GM12878 (cell line): ENCODE data around the gene EEF1E1. TPM values are rescaled to one million over a fixed set of nuclear protein-coding genes. Genes with fewer than 3 reads are reported as not detected.
A peak's percentile ranks its signal among the peaks of the same experiment; 100 is the strongest.

Experiments used
- BACH1 ChIP-seq: fragments of 450-650 bp; IDR thresholded peaks from 2 replicates; pipeline ENCODE4 v1.6.1; 2017; ENCODE audit warnings: mild to moderate bottlenecking, borderline replicate concordance
- CHD1 ChIP-seq: IDR thresholded peaks from 2 replicates; pipeline ENCODE4 v1.6.1; 2012; ENCODE audit warnings: low read depth, low read length, improper control_type of control experiment
- CTCF ChIP-seq, 3 experiments: IDR thresholded peaks in 2 of 3; conservative IDR thresholded peaks in 1 of 3; 2 replicates each; pipeline ENCODE4 v1.5.1; 2011; ENCODE audit warnings: low read depth in 3 of 3, low read length in 3 of 3, mild to moderate bottlenecking in 3 of 3, control low read depth in 2 of 3, moderate library complexity in 2 of 3, inconsistent platforms in 1 of 3, mixed read lengths in 1 of 3; ENCODE audit not compliant: control insufficient read depth in 2 of 3, insufficient read depth in 1 of 3; ENCODE audit errors: extremely low read depth in 1 of 3
- ESRRA ChIP-seq: IDR thresholded peaks from 2 replicates; pipeline ENCODE4 v1.6.1; 2012; ENCODE audit warnings: mild to moderate bottlenecking, low read length, improper control_type of control experiment
- JUNB ChIP-seq: IDR thresholded peaks from 2 replicates; pipeline ENCODE4 v1.6.1; 2016; ENCODE audit warnings: antibody characterized with exemption, mild to moderate bottlenecking
- KLF5 ChIP-seq: fragments of 450-650 bp; IDR thresholded peaks from 2 replicates; pipeline ENCODE4 v1.6.1; 2014; ENCODE audit warnings: mild to moderate bottlenecking; ENCODE audit not compliant: partially characterized antibody
- MLLT1 ChIP-seq: fragments of 450-650 bp; IDR thresholded peaks from 2 replicates; pipeline ENCODE4 v1.6.1; 2016; ENCODE audit warnings: mild to moderate bottlenecking
- MXI1 ChIP-seq: fragments of 150-350 bp; IDR thresholded peaks from 2 replicates; pipeline ENCODE4 v1.6.1; 2011; ENCODE audit warnings: low read depth, mild to moderate bottlenecking, inconsistent platforms, low read length, improper control_type of control experiment
- NKRF ChIP-seq: fragments of 450-650 bp; conservative IDR thresholded peaks from 2 replicates; pipeline ENCODE4 v1.6.1; 2017; ENCODE audit warnings: mild to moderate bottlenecking, moderate library complexity
- NR2F1 ChIP-seq: fragments of 450-650 bp; conservative IDR thresholded peaks from 2 replicates; pipeline ENCODE4 v1.6.1; 2017; ENCODE audit warnings: mild to moderate bottlenecking
- PAX8 ChIP-seq: fragments of 450-650 bp; IDR thresholded peaks from 2 replicates; pipeline ENCODE4 v1.6.1; 2017; ENCODE audit warnings: mild to moderate bottlenecking, moderate library complexity
- TAF1 ChIP-seq: IDR thresholded peaks from 2 replicates; pipeline ENCODE4 v1.6.1; 2011; ENCODE audit warnings: mild to moderate bottlenecking, low read depth, low read length, borderline replicate concordance
- ZBED1 ChIP-seq: IDR thresholded peaks from 2 replicates; pipeline ENCODE4 v1.6.1; 2016; ENCODE audit warnings: borderline replicate concordance
- ZBTB11 ChIP-seq: fragments of 450-650 bp; formaldehyde crosslinking; IDR thresholded peaks from 2 replicates; pipeline ENCODE4 v1.5.0; 2022; ENCODE audit warnings: mild to moderate bottlenecking, missing genetic modification characterization
- ZNF274 ChIP-seq: IDR thresholded peaks from one replicate; pipeline ENCODE4 v1.8.0; 2011; ENCODE audit not compliant: insufficient read length, insufficient read depth
- polyA plus RNA-seq, 11 experiments: library from polyadenylated mRNA; depleted of rRNA in 4 of 11; unstranded in 6 of 11; stranded (reverse) in 5 of 11; fragments of >200 nt; fragmentation: Nextera tagmentation in 4 of 11; fragmentation: Illumina TruSeq in 1 of 11; extraction: Ambion mirVana in 4 of 11; extraction: Trizol in 1 of 11; gene quantifications; 1 replicate in 1 of 11; 2 replicates in 10 of 11; pipeline versions ENCODE4 v1.2.1 to v1.2.3, GENCODE V29; 2011 to 2016; ENCODE audit warnings: inconsistent platforms in 2 of 11, missing spikeins in 2 of 11, low read depth in 1 of 11
- total RNA-seq, 4 experiments: library from RNA; depleted of rRNA in 3 of 4; stranded (reverse); fragments of >200 nt in 3 of 4; fragmentation: Illumina TruSeq in 1 of 4; extraction: Trizol in 1 of 4; gene quantifications; 2 replicates each; pipeline versions ENCODE4 v1.2.1 to v1.2.3, GENCODE V29; 2013 to 2021

The EEF1E1 gene
- total and polyA plus RNA-seq, 10 of the 15 experiments (the other 5 are each of a cell fraction or from before 2014, with no cell fraction given), result 55.3 to 668 (median 121) TPM

GRCh38 chr6:8063761-8064637 lies 38.3 kb downstream of the EEF1E1 start, which contains the start of gene BLOC1S5 (continued):
- no peak; the same call in none of the 2 replicates for TF ChIP-seq NKRF
- TF ChIP-seq ZBED1, result no peak
- peak in 1 of 3 experiments; percentile 6; a peak in 1 of 6 replicates for TF ChIP-seq CTCF (IDR thresholded peaks at IDR 0.05 in 2 of 3, conservative IDR thresholded peaks at IDR 0.05 in 1 of 3; ENCODE audit: control insufficient read depth in 2 of 3, extremely low read depth in 1 of 3, insufficient read depth in 1 of 3, low read depth in 3 of 3, low read length in 3 of 3)
- TF ChIP-seq PAX8, result no peak
- TF ChIP-seq BACH1, result peak; percentile 31
- TF ChIP-seq MLLT1, result 0 out of 2 replicates have a peak, but pooled peaks have one; percentile 16
- TF ChIP-seq ZNF274, result no peak
- peak; percentile 96 for TF ChIP-seq NR2F1
- TF ChIP-seq TAF1, result 0 out of 2 replicates have a peak, but pooled peaks have one; percentile 46
- TF ChIP-seq KLF5, result no peak
- TF ChIP-seq ZBTB11 (CRISPR knock-in tag), result no peak
- TF ChIP-seq CHD1, result no peak
- no peak for TF ChIP-seq ESRRA
- TF ChIP-seq MXI1, result peak; percentile 78; the same call in 1 of the 2 replicates
- no peak for TF ChIP-seq JUNB
